Left lung (tissue), 14 donors: ENCODE measurements around the gene SLC16A12. TPM values are rescaled to one million over a fixed set of nuclear protein-coding genes. Genes with fewer than 3 reads are reported as not detected.

Experiments
- ATAC-seq: fragments of 200-7000 bp; cut with Tn5 transposase; one replicate; pipeline ENCODE4 v1.9.1; 2020; ENCODE audit warnings: moderate library complexity
- DNase-seq, 4 donors: peaks; one replicate each; pipeline ENCODE4 v3.0.0-alpha.2; 2013 to 2020
- H3K27ac ChIP-seq, 2 donors: fragments of 200-600 bp; sonication (generic) in 1 of 2; one replicate each; pipeline versions ENCODE4 v1.5.0 to v1.8.0; 2020 to 2021
- H3K27me3 ChIP-seq, 2 donors: fragments of 200-600 bp; sonication (generic) in 1 of 2; one replicate each; pipeline versions ENCODE4 v1.5.0 to v1.8.0; 2020 to 2021
- H3K36me3 ChIP-seq, 2 donors: fragments of 200-600 bp; sonication (generic) in 1 of 2; one replicate each; pipeline versions ENCODE4 v1.5.0 to v1.8.0; 2020 to 2021
- H3K4me1 ChIP-seq, 2 donors: fragments of 200-600 bp; one replicate each; pipeline ENCODE4 v1.8.0; 2021
- H3K4me3 ChIP-seq, 2 donors: fragments of 200-600 bp; sonication (generic) in 1 of 2; one replicate each; pipeline versions ENCODE4 v1.5.0 to v1.8.0; 2020 to 2021; ENCODE audit warnings: mild to moderate bottlenecking in 1 of 2
- H3K9me3 ChIP-seq, 2 donors: fragments of 200-600 bp; sonication (generic) in 1 of 2; one replicate each; pipeline versions ENCODE4 v1.5.0 to v1.8.0; 2020 to 2021
- CTCF ChIP-seq, 2 donors: fragments of 200-600 bp; sonication (generic) in 1 of 2; IDR thresholded peaks; one replicate each; pipeline versions ENCODE4 v1.5.0 to v1.8.0; 2021; ENCODE audit warnings: antibody characterized with exemption in 2 of 2
- intact Hi-C, 2 donors: fragments of 100-400 bp; cut with DNase I; formaldehyde crosslinking; loops; one replicate each; pipeline versions ENCODE4 v1.11.2 to v1.14.2; 2022
- long read RNA-seq, 12 donors: library from polyadenylated mRNA in 2 of 12; unstranded in 2 of 12; transcript quantifications; one replicate each; pipeline ENCODE4 v2.0.0 and lab custom pipeline, GENCODE V29; 2019 to 2026
- polyA plus RNA-seq, 6 donors: library from polyadenylated mRNA; unstranded; fragments of 120-200 nt; gene quantifications; one replicate each; pipeline ENCODE4 v1.2.1, GENCODE V29; 2013; ENCODE audit not compliant: insufficient read length in 6 of 6
- total RNA-seq, 2 donors: library from RNA; stranded (reverse); fragmentation: NEBNext Ultra II Directional; extraction: Animal tissue kit (Norgen Biotek cat#: 25700); gene quantifications; one replicate each; pipeline ENCODE4 v1.2.1, GENCODE V29; 2021
- donor health status: DM: no; HTN: yes; CAD: no.
- donor health status: DM: no; HTN: no; CAD: no.

Gene SLC16A12
- total RNA-seq, result 1 to 10 TPM; 1.5 to 6.3 TPM
- polyA plus RNA-seq, result 1 to 10 TPM in 3 of 6 donors, under 1 TPM in 3; 0.90 to 1.7 (median 1.1) TPM
- long read RNA-seq, donor 1, result 0 reads
- long read RNA-seq, donor 2, result 0 reads
- long read RNA-seq, donor 3, result 0 reads
- long read RNA-seq, donor 4, partial matches to known transcripts, result 0 of 4 reads
- long read RNA-seq, donor 4, other reads (novel, unspliced or antisense), result 4 of 4 reads
- long read RNA-seq, donor 5, result 0 reads
- long read RNA-seq, donor 6, result 0 reads
- long read RNA-seq, donor 7, result 0 reads
- long read RNA-seq, donor 8, result 0 reads
- long read RNA-seq, donor 9, result 0 reads
- long read RNA-seq, donor 10, partial matches to known transcripts, result 0 of 1 reads
- long read RNA-seq, donor 10, other reads (novel, unspliced or antisense), result 1 of 1 reads
- long read RNA-seq, donor 11, result 0 reads
- long read RNA-seq, donor 12, result 0 reads

- Histone ChIP-seq H3K4me1 (peaks cover 0 to 14% of the 10 kb centered on the region in 2 donors), H3K4me3 (peak within 1 kb of the TSS; percentile 33 to 36), H3K36me3 (no peaks in the 10 kb centered on the region), H3K9me3 (no peaks in the 10 kb centered on the region), H3K27ac (no peak within 1 kb of the TSS), H3K27me3 (peaks cover 35 to 80% of the 10 kb centered on the region in 2 donors)
- no peak for TF ChIP-seq CTCF (IDR thresholded peaks at IDR 0.05)
- peak in 2 of 4 donors; percentile 31 to 79 for DNase-seq
- ATAC-seq, result peak; percentile 83
- intact Hi-C loops, result no loop called here
These were observed at the start of gene SLC16A12 for GRCh38 chr10:89535171-89536012. Gene SLC16A12, minus strand, starts transcription at chr10:89535594. Its CDS starts 73,016 bp downstream, at chr10:89462578.

GRCh38 chr10:89582022-89582421 lies 46.6 kb upstream of the SLC16A12 start:
- no peak for TF ChIP-seq CTCF (IDR thresholded peaks at IDR 0.05)

GRCh38 chr10:89580243-89580642 lies 44.8 kb upstream of the SLC16A12 start:
- no peak for DNase-seq
- ATAC-seq, result no peak
- H3K27ac ChIP-seq, result no peak overlapping the region
- H3K9me3 ChIP-seq, result peaks cover 0 to 3% of the 10 kb centered on the region in 2 donors
- intact Hi-C loops, result no loop called here
- H3K4me3 ChIP-seq, result no peak overlapping the region
- H3K4me1 ChIP-seq, result no peaks in the 10 kb centered on the region
- TF ChIP-seq CTCF (IDR thresholded peaks at IDR 0.05), result no peak
- H3K27me3 ChIP-seq, result no peaks in the 10 kb centered on the region
- H3K36me3 ChIP-seq, result no peaks in the 10 kb centered on the region

More at GRCh38 chr10:89582022-89582421, 46.6 kb upstream of the SLC16A12 start:
- Histone ChIP-seq H3K27me3 (no peaks in the 10 kb centered on the region), H3K36me3 (no peaks in the 10 kb centered on the region), H3K27ac (no peak overlapping the region), H3K9me3 (peaks cover 0 to 1% of the 10 kb centered on the region in 2 donors), H3K4me1 (no peaks in the 10 kb centered on the region), H3K4me3 (no peak overlapping the region)
- intact Hi-C loops, result no loop called here
- ATAC-seq (no peak), DNase-seq (no peak)

- intact Hi-C loops, result no loop called here
- ATAC-seq (no peak), DNase-seq (no peak)
- Histone ChIP-seq H3K9me3 (peaks cover 0 to 3% of the 10 kb centered on the region in 2 donors), H3K27ac (no peak overlapping the region), H3K36me3 (no peaks in the 10 kb centered on the region), H3K27me3 (no peaks in the 10 kb centered on the region), H3K4me1 (no peaks in the 10 kb centered on the region), H3K4me3 (no peak overlapping the region)
- no peak for TF ChIP-seq CTCF (IDR thresholded peaks at IDR 0.05)
These were observed 41.3 kb upstream of the SLC16A12 start for GRCh38 chr10:89576696-89577095.

GRCh38 chr10:89576022-89576421 lies 40.6 kb upstream of the SLC16A12 start:
- ATAC-seq, result no peak
- intact Hi-C loops, result no loop called here
- H3K9me3 ChIP-seq, result peaks cover 0 to 3% of the 10 kb centered on the region in 2 donors
- H3K27ac ChIP-seq, result no peak overlapping the region
- no peaks in the 10 kb centered on the region for H3K27me3 ChIP-seq
- H3K4me1 ChIP-seq, result no peaks in the 10 kb centered on the region
- no peak overlapping the region for H3K4me3 ChIP-seq
- TF ChIP-seq CTCF (IDR thresholded peaks at IDR 0.05), result no peak
- no peak for DNase-seq
- H3K36me3 ChIP-seq, result no peaks in the 10 kb centered on the region
